HG03139 (cell line): ENCODE measurements around the gene KLHL3.

Experiments used
- ATAC-seq: cut with Tn5 transposase; IDR thresholded peaks from one replicate; pipeline ENCODE4 v1.9.1; 2021; ENCODE audit not compliant: unreplicated experiment

The KLHL3 gene

DNA sequence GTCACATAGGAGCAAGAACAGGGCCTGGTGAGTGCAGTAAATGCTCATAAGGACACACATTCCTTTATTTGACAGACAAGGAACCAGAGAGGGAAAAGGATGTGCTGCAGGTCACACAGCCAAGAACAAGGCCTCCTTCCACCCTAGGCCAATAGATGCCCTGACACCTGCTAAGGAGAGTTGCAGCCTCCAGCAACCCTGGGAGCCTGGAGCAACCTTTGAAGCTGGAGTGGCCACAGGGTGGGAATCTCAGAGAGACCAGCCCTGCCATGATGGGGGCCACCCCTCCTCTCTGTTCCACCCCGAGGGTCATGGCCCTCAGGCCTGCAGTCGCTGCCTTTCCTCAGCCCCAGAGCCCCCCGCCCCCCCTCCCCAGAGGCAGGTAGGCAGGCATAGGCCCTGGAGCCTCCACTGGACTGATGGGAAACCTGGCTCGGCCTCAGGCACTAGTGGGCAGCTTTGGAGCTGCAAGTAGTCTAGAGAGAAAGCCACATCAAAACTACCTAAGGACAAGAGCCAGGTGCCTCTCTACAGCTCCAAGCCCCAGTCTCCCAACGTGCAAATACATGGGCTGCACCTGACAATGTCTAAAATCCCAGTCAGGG lies 120.6 kb downstream of the KLHL3 start:
- no peak for ATAC-seq

DNA sequence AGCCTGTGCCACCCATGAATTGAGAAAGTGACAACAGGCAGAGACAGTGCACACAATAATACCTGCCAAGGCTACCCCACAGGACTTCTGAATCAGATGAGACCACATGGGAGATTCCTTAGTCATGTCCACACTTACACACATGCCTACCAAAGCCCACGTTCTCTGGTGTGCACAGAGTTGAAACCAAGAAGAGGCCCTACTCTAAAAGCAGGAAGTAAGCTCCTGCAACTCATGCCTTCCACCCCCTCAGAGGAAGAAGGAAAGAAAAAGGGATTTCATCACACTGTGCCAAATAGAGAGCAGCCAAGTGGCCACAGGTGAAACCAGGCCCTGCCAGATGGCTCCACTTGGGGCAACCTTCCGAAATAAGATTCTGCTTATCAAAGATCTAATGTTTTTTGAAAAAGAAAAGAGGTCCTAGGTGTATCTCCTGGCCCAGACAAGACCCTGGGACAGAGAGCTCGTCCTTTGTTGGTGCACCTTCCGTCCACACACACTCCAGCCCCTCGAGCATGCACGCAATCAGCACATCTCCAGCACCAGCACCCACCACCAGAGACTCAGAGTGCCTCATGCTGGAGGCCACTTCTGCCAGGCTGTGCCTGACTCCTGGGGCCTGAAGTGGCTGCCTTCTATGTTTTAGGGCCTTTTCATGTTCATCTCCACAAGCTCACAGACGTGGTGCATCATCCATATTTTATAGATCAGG lies 122.2 kb downstream of the KLHL3 start:
- ATAC-seq: no peak

DNA sequence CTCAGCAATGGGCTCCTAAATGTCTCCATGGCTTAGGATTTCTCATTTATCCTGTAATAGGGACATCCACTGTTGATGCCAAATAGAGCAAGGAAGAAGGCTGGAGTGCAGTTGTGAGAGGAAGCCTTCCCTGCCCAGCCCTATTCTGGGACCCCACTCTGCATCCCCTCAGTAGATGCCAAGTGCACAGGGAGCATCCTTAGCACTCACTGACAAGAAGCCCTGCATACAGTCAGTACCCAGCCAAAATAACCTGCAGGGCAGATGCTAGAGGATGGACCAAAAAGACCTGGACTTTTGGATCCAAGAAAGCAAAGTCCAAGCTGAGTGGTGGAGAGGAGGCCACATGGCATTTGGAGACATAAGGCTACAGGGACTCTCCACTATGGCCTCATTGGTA lies 123.3 kb downstream of the KLHL3 start:
- no peak for ATAC-seq

DNA sequence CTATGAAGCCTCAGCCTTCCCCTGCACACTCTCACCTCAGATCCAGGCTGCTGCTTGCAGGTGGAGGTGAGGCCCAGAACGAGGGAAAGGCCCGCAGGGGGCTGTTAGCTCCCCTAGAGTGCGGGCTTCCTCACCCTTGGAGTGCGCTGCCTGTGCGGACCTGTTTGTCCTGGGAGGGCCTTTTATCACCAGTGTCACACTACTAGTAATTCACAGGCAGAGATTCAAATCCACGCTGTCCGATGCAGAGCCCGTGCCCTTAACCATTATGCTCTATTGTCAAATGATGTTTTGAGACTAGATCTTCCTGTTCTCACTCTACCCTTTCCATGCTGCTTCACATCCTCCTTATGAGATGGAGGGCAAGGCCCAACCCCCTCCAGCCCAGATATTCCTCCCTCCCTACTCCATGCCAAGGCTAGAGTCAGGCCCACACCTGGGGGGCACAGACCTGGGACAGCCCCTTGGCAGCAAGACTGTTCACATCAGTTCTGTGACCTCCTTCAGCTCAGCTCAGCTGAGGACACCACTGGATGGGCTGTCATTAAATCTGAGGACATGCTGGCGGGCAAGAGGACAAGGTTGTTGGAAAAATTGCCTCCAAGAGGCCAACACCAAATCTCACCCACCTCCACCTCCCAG lies 124.0 kb downstream of the KLHL3 start:
- no peak for ATAC-seq

DNA sequence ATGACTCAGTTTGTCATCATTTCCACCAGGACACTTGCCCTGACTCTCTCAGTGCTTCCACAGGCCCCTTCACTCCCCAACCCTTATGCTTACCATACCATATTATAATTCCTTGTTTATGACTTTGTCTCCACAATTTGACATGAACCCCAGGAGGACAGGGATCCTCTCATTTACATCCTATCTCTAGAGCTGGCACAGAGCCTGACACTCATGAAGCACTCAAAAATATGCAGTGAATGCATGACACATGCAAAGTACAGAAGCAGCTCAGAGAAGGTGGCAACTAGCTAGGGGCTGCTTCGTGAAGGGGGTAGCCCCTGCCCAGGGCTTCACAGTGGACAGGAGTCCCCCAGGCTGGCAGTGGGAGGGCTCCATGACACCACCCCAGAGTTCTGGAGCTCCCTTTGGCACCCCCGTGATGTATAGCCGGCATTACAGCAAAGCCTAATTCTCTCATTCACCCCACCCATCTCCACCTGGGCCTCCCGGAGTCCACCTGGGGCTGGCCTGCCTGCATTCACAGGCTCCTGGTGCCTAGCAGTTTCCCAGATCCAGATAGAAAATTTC lies 124.8 kb downstream of the KLHL3 start:
- ATAC-seq: no peak

DNA sequence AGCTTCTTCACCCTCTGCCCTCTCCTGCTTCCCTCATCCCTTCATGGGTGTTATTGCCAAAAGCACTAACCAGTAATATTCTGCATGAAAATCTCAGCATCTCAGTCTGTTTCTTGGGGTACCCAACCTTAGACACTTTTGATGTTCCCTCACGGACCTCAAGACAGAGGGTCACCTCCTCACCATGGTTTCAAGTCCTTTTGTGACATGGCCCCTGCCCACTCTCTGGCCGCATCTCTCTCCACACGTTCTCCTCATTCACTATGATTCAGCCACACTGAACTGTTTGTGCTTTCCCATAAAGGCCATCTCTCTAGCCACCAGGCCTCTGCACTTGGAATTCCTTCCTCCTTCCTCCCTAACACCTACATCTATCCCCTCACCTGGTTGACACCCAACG lies 125.3 kb downstream of the KLHL3 start:
- no peak for ATAC-seq

DNA sequence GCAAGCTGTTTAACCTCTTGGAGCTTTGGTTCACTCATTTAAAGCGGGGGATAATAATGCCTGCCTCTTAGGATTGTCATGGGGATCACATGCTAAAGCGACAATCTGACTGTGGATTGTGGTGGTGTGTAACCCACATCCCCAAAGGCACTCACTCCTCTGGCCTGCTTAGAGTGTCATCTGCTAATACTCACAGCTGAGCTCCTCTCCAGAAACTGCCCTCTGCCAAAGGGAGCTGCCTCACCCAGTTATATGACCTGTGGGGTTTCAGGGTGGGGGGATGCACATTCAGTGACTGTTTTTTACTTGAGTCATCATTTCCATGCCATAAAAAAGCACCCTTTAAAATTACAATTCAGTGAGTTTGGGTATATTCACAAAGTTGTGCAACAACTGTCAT lies 126.8 kb downstream of the KLHL3 start:
- ATAC-seq: no peak

DNA sequence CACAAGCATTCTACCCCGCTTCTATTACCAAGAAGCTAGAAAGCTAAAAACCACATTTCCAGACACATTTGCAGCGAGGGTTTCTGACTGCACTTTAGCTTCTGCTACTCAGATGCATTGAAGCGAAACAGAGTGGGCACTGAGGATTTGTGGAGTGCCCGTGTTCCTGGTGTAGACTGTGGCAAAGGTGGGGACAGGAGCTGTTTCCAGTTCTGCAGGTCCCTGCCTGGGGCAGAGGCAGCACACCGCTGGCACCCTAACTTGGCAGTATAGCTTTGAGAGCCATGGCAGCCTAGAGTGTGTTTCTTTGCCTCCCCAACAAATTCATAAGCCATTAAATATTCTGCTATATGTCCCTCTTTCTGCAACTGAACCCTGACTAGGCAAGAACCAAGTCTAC lies 128.1 kb downstream of the KLHL3 start:
- no peak for ATAC-seq

DNA sequence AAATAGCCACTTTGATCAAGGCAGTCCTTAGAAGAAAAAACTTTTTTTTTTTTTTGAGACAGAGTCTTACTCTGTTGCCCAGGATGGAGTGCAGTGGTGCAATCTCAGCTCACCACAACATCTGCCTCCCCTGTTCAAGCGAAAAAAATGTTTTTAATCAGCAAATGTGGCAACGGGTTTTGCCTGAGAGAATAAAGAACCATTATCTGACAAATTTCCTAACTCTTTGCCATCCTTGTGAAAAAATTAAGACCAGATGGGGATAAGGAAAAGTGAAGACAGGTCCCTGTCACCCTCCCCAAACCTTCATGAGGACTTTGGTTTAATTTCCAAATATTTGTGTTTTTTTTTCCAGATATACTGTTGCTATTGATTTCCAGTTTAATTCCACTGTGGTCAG lies 129.5 kb downstream of the KLHL3 start:
- ATAC-seq: no peak

DNA sequence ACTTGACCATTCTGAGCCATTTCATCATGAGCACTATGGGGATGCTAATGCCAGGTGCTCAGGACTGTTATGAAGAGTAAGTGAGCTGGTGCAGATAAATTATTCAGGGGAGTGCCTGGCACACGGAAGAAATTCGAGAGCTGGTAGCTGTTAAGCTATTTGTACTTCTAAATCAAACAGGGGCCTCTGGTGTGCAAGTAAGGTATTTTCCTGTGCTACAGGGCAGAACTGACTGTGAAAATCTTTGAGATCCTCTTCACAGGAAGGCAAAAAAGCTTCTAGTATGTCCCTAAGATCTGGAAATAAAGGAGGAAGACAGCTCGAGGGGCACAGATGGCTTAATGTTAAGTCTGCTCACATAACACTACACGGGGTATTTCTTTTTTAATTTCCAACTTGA lies 130.5 kb downstream of the KLHL3 start:
- no peak for ATAC-seq

DNA sequence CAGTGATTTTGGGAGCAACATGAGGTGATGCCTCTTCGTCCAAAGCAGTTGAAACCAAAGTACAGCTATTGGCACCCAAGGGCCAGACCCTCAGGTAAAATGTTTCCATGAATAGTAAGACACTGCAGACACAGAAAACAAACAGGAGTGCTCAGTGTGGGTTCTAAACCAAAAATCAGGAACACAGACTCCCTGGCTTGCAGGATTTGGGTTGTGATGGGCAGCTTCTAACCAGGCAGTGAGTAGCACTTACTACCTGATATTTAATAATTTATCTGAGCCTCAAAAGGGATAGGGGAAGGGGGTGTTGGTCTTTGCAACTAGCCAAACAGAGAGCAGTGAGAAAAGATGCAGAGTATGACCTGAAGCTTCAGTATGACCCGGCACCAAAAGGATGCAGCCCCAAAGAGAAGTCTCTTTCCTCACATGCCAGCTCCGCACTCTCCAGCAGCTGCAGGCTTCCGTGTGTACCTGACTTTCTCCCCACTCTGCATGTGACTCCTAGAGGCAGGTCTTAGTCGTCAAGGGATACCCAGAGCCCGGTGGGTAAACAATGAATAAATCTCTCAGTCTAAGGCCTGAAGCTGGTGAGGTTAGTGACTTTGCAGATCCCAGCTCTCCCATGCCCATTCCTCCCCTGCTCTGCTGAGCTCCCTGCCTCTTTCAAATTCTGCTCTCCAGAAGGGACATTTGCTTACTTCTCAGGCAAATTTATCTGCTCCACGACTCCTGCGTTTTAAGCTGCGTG lies 131.4 kb downstream of the KLHL3 start:
- no peak for ATAC-seq

DNA sequence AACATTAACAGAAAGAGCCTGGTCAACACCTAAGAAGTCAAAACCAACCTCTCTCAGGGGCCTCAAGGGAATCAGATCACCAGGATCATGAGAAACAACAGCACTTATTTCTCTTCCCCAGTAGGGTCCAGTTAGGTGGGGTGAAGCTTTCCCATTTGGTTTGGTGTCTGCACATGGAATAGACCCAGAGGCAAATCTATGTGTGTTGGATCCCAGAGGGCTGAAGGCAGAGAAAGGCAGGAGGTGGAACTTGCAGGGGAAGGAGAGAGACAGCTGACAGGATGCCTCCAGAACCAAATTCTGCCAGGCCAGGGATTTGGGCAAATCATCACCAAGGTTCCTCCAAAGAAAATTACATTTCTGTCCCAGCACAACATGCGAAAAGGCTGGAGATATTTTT lies 132.0 kb downstream of the KLHL3 start:
- no peak for ATAC-seq

DNA sequence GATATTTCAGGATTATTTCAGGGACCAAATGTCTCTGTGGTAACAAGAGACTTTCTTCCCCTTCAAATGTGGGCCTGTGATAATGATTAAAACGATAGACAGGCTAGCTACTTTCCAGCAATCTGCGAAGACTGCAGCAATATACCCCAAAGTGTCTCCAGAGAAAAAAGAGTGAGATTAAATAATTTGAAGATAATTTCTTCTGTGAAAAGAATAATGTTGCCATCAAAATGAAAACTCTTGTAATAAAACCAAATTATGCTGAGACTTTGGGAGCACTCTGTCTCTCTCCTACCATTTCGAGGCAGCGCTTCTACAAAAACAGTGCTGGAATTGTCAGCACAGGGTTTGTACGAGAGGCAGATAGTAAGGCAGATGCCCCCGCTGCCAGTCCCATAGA lies 132.5 kb downstream of the KLHL3 start:
- no peak for ATAC-seq

DNA sequence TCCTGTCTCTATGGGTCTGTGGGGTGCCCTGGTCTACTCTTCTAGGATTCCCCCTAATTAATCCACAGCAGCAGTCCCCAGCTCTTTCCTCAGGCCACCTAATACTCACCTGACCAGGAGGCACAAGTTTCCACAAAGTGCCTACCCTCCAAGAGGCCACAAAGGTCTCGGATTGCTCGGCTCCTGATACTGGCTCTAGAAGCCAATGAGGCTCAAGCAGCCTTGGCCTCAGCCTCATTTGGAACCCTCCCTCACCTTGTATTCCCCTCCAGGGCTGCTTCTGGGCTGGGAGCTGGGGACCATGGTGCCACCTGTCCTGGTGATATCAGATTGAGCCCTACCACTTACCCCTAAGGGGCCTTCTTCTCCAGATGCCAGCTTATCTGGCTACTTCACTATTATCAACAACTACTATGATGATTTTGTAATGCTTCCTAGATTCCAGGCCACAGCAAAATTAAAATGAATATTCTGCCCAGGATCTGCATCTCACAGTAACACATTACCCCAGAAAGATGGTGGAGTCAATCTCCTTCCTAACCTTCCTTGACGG lies 133.1 kb downstream of the KLHL3 start:
- no peak for ATAC-seq

DNA sequence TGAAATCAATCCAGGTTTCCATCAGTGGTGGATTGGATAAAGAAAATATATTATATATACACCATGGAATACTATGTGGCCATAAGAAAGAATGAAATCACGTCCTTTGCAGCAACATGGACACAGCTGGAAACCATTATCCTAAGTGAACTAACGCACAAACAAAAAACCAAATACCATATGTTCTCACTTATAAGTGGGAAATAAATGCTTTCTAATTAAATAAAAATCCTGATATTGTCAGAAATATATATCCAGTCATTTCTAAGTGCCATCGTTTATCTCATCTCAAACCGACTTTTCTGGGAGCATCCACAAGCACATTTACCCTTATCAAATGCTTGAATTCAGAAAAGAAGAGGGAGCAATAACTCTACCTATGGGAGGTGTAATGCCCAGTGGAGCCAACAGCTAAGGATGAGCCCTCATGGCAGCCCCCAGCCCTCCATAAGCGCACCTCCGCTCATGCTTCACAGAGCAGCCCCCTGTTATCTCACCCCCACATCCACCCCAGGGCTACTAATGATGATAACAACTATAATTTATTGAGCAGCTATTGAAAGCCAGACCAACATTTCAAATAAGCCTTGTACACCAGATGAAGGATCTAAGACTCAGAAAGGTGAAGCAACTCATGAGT lies 135.0 kb downstream of the KLHL3 start:
- ATAC-seq: no peak

DNA sequence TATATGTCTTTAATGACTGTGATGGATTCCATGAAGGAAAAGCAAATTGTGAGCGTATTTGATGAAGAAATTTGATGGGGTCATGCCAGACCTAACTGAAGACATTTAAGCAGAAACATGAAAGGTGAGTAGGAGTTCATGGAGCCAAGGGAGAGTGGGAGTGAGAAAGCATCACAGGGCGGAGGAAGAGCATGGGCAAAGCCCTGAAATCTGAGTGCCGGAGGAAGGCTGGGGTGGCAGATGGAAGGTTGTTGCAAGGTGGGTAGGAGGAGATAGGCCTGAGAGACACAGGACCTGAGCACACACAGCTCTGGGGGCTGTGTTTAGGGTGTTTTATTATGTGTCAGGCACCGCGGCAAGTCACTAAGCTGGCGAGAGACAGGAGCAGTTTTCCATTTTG lies 136.4 kb downstream of the KLHL3 start:
- no peak for ATAC-seq

DNA sequence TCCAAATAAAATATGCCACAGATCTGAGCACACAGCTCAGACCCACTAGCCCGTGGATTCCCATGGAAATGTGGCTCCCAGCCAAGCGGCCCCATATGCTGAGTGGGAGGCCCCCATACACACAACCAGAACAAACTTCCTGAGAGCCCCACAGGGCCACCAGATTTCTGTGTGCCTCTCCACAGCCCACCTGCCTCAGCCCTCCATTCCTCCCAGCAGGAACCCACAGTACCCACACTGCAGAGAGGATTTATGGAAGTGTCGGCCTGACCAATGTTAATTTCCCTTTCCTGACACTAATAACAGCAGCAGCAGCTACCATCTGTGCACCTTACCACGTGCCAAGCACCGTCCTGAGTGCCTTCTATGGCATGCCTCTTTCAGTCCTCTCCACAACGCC lies 137.5 kb downstream of the KLHL3 start:
- no peak for ATAC-seq

DNA sequence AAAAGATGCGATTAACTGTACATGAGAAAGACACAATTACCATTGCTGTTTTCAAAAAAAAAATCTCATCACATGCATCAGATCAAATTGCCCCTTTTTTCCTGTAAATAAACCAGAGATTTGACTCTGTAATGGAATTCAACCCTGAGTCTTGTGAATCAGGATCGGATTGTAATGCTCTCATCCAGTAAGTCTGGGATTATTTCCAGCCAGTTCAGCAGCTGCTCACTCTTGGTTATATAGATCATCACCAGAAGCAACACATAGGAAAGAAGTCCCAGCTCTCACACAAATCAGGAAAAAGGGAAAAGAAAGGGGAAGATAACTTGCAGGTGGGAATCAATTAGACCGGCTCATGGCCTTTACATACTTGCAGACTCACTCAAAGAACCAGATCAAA lies 138.9 kb downstream of the KLHL3 start:
- no peak for ATAC-seq

DNA sequence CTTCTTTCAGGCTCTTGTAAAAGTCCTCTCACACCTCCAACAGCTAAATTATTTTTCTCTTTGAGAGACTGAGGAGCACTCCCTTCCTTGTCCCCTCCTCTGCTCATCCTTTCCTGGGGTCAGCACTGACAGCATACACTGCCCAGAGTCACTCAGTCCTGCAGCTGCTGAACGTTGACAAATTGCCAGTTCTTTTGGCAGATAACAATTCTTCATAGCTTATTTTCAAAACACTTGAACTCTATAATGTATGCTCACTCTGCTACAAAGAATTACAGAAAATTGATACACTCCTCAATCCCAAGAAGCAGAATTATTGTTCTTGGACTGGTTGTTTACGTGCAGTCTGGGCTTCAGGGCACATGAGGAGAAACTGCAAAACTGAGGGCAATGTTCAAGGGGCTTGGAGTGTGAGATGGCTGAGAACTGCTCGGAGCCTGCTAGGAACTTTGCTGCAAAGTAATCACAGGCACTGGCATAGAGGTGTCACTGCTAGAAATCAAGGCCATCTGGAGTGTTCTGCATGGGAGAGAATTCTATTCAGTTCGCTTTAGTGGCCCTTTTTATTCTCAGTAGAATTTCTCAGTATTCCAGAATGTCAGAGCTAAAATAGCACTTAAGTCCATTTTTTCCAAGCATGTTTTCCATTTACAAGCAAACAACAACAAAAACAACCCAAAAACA lies 140.4 kb downstream of the KLHL3 start:
- ATAC-seq: no peak

DNA sequence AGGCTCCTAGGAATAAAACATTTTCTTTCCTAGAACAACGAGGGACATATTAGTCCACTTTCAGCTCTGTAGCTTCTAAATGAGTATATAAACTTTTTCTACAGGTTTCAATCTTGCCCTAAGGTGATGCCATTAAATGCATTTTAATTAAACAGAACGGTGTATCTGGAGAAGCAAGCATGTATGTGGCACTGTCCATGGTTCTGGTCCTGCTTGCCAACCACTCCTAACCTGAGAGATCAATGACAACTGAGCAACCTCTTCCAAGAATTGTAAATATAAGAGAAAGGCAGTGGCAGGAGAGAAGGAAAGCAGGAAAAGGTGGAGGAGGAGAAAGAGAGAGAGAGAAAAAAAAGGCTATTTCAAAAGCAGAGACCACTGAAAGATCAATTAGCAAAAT lies 141.2 kb downstream of the KLHL3 start:
- ATAC-seq: no peak
